DMS 273 treated with DMSO at 0.1 percent for 48 hours (cell line): ENCODE results near the gene DEFB129.
A peak's percentile ranks its signal among the peaks of the same experiment; 100 is the strongest.
"Not testable (repeated sequence)": the region's sequence is repeated elsewhere in the genome, so short reads cannot be mapped to it uniquely, and the experiment has no call there.

Experiments
- DNase-seq: peaks from one replicate; lab custom pipeline; 2025; lab: John Stamatoyannopoulos, UW

The DEFB129 gene

GRCh38 chr20:253447-253846, 26.4 kb downstream of the DEFB129 start:
- DNase-seq, result not testable (repeated sequence)

- no peak for DNase-seq
Measured at GRCh38 chr20:257419-257818, 30.4 kb downstream of the DEFB129 start, which contains the start of gene DEFB132. Gene DEFB132, plus strand, starts transcription at chr20:257724. Its CDS starts 55 bp downstream, at chr20:257779.

GRCh38 chr20:258269-258858, 31.3 kb downstream of the DEFB129 start:
- no peak for DNase-seq

- DNase-seq, result no peak
Measured at GRCh38 chr20:258963-259362, 31.9 kb downstream of the DEFB129 start.

GRCh38 chr20:259981-260380, 32.9 kb downstream of the DEFB129 start:
- no peak for DNase-seq

GRCh38 chr20:263701-264100, 36.6 kb downstream of the DEFB129 start:
- DNase-seq, result no peak

GRCh38 chr20:266596-267562, 39.8 kb downstream of the DEFB129 start:
- peak; percentile 54 for DNase-seq

GRCh38 chr20:270517-270916, 43.5 kb downstream of the DEFB129 start:
- no peak for DNase-seq

GRCh38 chr20:271069-271468, 44.0 kb downstream of the DEFB129 start:
- DNase-seq, result no peak

GRCh38 chr20:271528-271927, 44.5 kb downstream of the DEFB129 start:
- no peak for DNase-seq

GRCh38 chr20:272718-273117, 45.7 kb downstream of the DEFB129 start:
- DNase-seq, result no peak

- no peak for DNase-seq
Measured at GRCh38 chr20:273884-274283, 46.8 kb downstream of the DEFB129 start.

GRCh38 chr20:275791-276190, 48.7 kb downstream of the DEFB129 start:
- no peak for DNase-seq

- no peak for DNase-seq
Measured at GRCh38 chr20:276620-277495, 49.8 kb downstream of the DEFB129 start.

GRCh38 chr20:277496-277781, 50.4 kb downstream of the DEFB129 start:
- DNase-seq, result no peak

GRCh38 chr20:278181-278580, 51.1 kb downstream of the DEFB129 start:
- DNase-seq, result no peak

- DNase-seq, result no peak
Measured at GRCh38 chr20:278607-279571, 51.8 kb downstream of the DEFB129 start.
